HG02798 (cell line): ENCODE results near the gene HOMER2.
A peak's percentile ranks its signal among the peaks of the same experiment; 100 is the strongest.
"Not testable (repeated sequence)": the region's sequence is repeated elsewhere in the genome, so short reads cannot be mapped to it uniquely, and the experiment has no call there.

Experiments
- ATAC-seq: cut with Tn5 transposase; IDR thresholded peaks from one replicate; pipeline ENCODE4 v1.9.1; 2021; ENCODE audit warnings: mild to moderate bottlenecking; ENCODE audit not compliant: unreplicated experiment, poor library complexity

HOMER2 gene

GRCh38 chr15:82968066-82968465, 15.5 kb upstream of the HOMER2 start:
- no peak for ATAC-seq

GRCh38 chr15:82966671-82967071, 14.2 kb upstream of the HOMER2 start:
- peak; percentile 83 for ATAC-seq

- ATAC-seq: no peak
These were observed 12.4 kb upstream of the HOMER2 start for GRCh38 chr15:82964890-82965289.

- no peak for ATAC-seq
These were observed 11.2 kb upstream of the HOMER2 start for GRCh38 chr15:82963471-82964341.

- no peak for ATAC-seq
These were observed 8.2 kb upstream of the HOMER2 start for GRCh38 chr15:82960766-82961165.

- no peak for ATAC-seq
These were observed 6.9 kb upstream of the HOMER2 start for GRCh38 chr15:82959423-82959822.

- ATAC-seq: no peak
These were observed 6.1 kb upstream of the HOMER2 start for GRCh38 chr15:82958638-82959037.

GRCh38 chr15:82951472-82952157, 905 bp downstream of the HOMER2 start:
- ATAC-seq: no peak

GRCh38 chr15:82950746-82951370, 1.7 kb downstream of the HOMER2 start:
- ATAC-seq: peak; percentile 59

GRCh38 chr15:82950295-82950694, 2.2 kb downstream of the HOMER2 start:
- peak; percentile 44 for ATAC-seq

GRCh38 chr15:82946155-82946701, 6.3 kb downstream of the HOMER2 start:
- no peak for ATAC-seq

- no peak for ATAC-seq
These were observed 7.2 kb downstream of the HOMER2 start for GRCh38 chr15:82945326-82945725.

GRCh38 chr15:82944821-82945220, 7.7 kb downstream of the HOMER2 start:
- ATAC-seq: no peak

- ATAC-seq: no peak
These were observed 8.5 kb downstream of the HOMER2 start for GRCh38 chr15:82944056-82944455.

GRCh38 chr15:82943176-82943575, 9.3 kb downstream of the HOMER2 start:
- ATAC-seq: no peak

GRCh38 chr15:82942691-82943090, 9.8 kb downstream of the HOMER2 start:
- no peak for ATAC-seq

GRCh38 chr15:82939678-82940077, 12.8 kb downstream of the HOMER2 start:
- ATAC-seq: not testable (repeated sequence)

- ATAC-seq: no peak
These were observed 14.8 kb downstream of the HOMER2 start for GRCh38 chr15:82937712-82938058.

GRCh38 chr15:82936966-82937711, 15.4 kb downstream of the HOMER2 start:
- ATAC-seq: no peak

- ATAC-seq: no peak
These were observed 17.1 kb downstream of the HOMER2 start for GRCh38 chr15:82935382-82935781.
